Measurements from ENCODE around the gene KCNQ4. TPM values are rescaled to one million over a fixed set of nuclear protein-coding genes. Genes with fewer than 3 reads are reported as not detected.

Gene KCNQ4
- total and polyA plus RNA-seq, 2 of the 4 experiments (the other 2 are of a cell fraction) = 0.07 TPM; not detected in 1

DNA sequence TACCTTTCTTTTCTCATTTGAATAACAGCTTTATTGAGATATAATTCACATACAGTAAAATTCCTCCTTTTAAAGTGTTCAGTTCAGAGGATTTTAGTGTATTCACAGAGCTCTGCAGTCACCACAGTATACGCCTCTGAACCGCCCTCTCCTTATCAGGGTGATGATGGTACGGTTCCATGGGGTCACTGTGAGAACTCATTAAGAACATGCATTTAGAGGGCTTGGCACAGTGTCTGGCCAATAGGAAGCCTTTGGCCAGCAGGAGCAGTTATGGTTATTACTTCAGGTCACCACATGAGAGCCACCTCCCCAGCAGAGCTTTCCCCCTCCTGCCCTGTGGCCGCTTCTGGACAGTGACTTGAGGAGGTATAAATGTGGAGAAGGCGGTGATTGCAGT is 27.3 kb downstream of the KCNQ4 start:
- H3K18ac ChIP-seq (ENCODE audit: low read depth, low read length) = no peak overlapping the region
- H3K27me3 ChIP-seq (ENCODE audit: control insufficient read depth, insufficient read depth, low read length) = peaks cover 54% of the 10 kb centered on the region
- H2AFZ ChIP-seq (replicated peaks; ENCODE audit: low read length, poor library complexity) = no peak overlapping the region
- H2BK20ac ChIP-seq (ENCODE audit: low read depth, low read length) = no peak overlapping the region
- no peak overlapping the region for H3K4me3 ChIP-seq (ENCODE audit: insufficient read depth, low read depth, low read length)
- no peak overlapping the region for H2AK5ac ChIP-seq (ENCODE audit: low read depth, low read length)
- POLR2A ChIA-PET (ENCODE audit: unreplicated experiment) = no interaction called here
- BruUV-seq (replicated peaks) = no TSS peak
- ATAC-seq (ENCODE audit: low read depth) = no peak
- no peak overlapping the region for H3K14ac ChIP-seq (replicated peaks; ENCODE audit: low read depth, low read length)
- dilution Hi-C loops (cut with HindIII; ENCODE audit: low sequenced_read_pairs, unreplicated experiment) = no loop called here
- no peak overlapping the region for H4K91ac ChIP-seq (ENCODE audit: insufficient read depth, low read depth, low read length)
- no peak overlapping the region for H3K9ac ChIP-seq (ENCODE audit: low read depth, low read length)
- H2BK5ac ChIP-seq (ENCODE audit: low read depth, low read length, poor library complexity, severe bottlenecking) = no peak overlapping the region
- H4K20me1 ChIP-seq (ENCODE audit: insufficient read depth, low read length) = no peaks in the 10 kb centered on the region
- H3K56ac ChIP-seq (ENCODE audit: extremely low read depth, insufficient read depth, low read length) = no peak overlapping the region
- no peak overlapping the region for H4K8ac ChIP-seq (ENCODE audit: low read depth in 2 of 2, low read length in 2 of 2)
- in situ Hi-C loops (cut with MboI; ENCODE audit: low sequenced_read_pairs) = no loop called here
- no peaks in the 10 kb centered on the region for H3K79me1 ChIP-seq (ENCODE audit: low read depth in 1 of 2, low read length in 2 of 2)
- no peak overlapping the region for H4K5ac ChIP-seq (ENCODE audit: low read depth, low read length)
- H3K4ac ChIP-seq (ENCODE audit: low read depth, low read length) = no peak overlapping the region
- 45% methylated on average over 2 of the region's 5 CpGs; no CpG with 5 or more reads in 1 of the 2 experiments for WGBS, 2 experiments (ENCODE audit: extremely low coverage in 2 of 2, insufficient read length in 1 of 2)
- no peak overlapping the region for H2BK15ac ChIP-seq (ENCODE audit: low read depth, low read length)
- peaks cover 3% of the 10 kb centered on the region; the same call in 1 of the 2 replicates for H3K4me1 ChIP-seq (ENCODE audit: control insufficient read depth, insufficient read depth, low read length)
- H3K4me2 ChIP-seq (ENCODE audit: low read depth, low read length) = no peak overlapping the region
- no peak overlapping the region for H3K23ac ChIP-seq (ENCODE audit: low read depth, low read length)
- no peak for DNase-seq
- TF ChIP-seq MAFK (IDR thresholded peaks at IDR 0.05; ENCODE audit: low read depth, low read length) = no peak
- TF ChIP-seq RFX5 (IDR thresholded peaks at IDR 0.05; ENCODE audit: low read depth, low read length) = no peak
- no peak for TF ChIP-seq RAD21 (IDR thresholded peaks at IDR 0.05; ENCODE audit: low read length)
- no peak for TF ChIP-seq USF2 (IDR thresholded peaks at IDR 0.05; ENCODE audit: low read depth, low read length)
- H2AK9ac ChIP-seq (replicated peaks; ENCODE audit: low read depth, low read length, poor library complexity) = no peak overlapping the region
- H3K9me1 ChIP-seq (ENCODE audit: insufficient read depth, low read length) = no peaks in the 10 kb centered on the region; the same call in 1 of the 2 replicates
- intact Hi-C loops (cut with micrococcal nuclease) = no loop called here
- CTCF ChIA-PET = no interaction called here
- no peaks in the 10 kb centered on the region for H3K36me3 ChIP-seq (ENCODE audit: control insufficient read depth, insufficient read depth, low read length)
- no peak overlapping the region for H2BK120ac ChIP-seq (ENCODE audit: low read depth, low read length)
- no peaks in the 10 kb centered on the region for H3K9me3 ChIP-seq (ENCODE audit: control insufficient read depth, insufficient read depth, low read length)
- no peak overlapping the region for H3K27ac ChIP-seq (ENCODE audit: insufficient read depth, low read length)

All from IMR-90 (cell line).